A673 (cell line): ENCODE data around the gene NPLOC4. TPM values are rescaled to one million over a fixed set of nuclear protein-coding genes. Genes with fewer than 3 reads are reported as not detected.
A peak's percentile ranks its signal among the peaks of the same experiment; 100 is the strongest.

ENCODE experiments used
- BruUV-seq: library from RNA; stranded (reverse); fragments of 400-500 nt; replicated peaks from 2 replicates; lab custom pipeline; 2021; lab: Mats Ljungman, UMichigan
- CTCF ChIA-PET: fragments of 300-600 bp; sonication (Branson Sonifier 250); formaldehyde crosslinking; loops from one replicate; lab custom pipeline; 2022; ENCODE audit warnings: antibody characterized with exemption; lab: Charles Lee
- POLR2A ChIA-PET: fragments of 300-600 bp; sonication (Branson Sonifier 250); formaldehyde crosslinking; loops from one replicate; lab custom pipeline; 2022; ENCODE audit warnings: antibody characterized with exemption; ENCODE audit not compliant: low non-redundant PET; lab: Charles Lee
- DNase-seq: peaks from one replicate; pipeline ENCODE4 v3.0.0-alpha.2; 2015; ENCODE audit warnings: low spot score
- H3K27ac ChIP-seq: fragments of 200-600 bp; sonication (generic); 2 replicates; pipeline ENCODE4 v1.5.1; 2016; ENCODE audit warnings: mixed run types, low read depth, mild to moderate bottlenecking, mixed read lengths, antibody characterized with exemption, low read length; ENCODE audit not compliant: poor library complexity, severe bottlenecking
- H3K27me3 ChIP-seq: fragments of 200-600 bp; sonication (generic); replicated peaks from 2 replicates; pipeline ENCODE4 v1.6.1; 2017; ENCODE audit warnings: mixed run types, low read depth, mild to moderate bottlenecking, mixed read lengths, antibody characterized with exemption, low read length; ENCODE audit not compliant: insufficient read depth, poor library complexity
- H3K36me3 ChIP-seq: fragments of 200-600 bp; sonication (generic); 2 replicates; pipeline ENCODE4 v1.6.1; 2016; ENCODE audit warnings: mixed run types, mild to moderate bottlenecking, mixed read lengths, antibody characterized with exemption, low read length; ENCODE audit not compliant: insufficient read depth, poor library complexity, severe bottlenecking
- H3K4me1 ChIP-seq: fragments of 200-600 bp; sonication (generic); 2 replicates; pipeline ENCODE4 v1.6.1; 2017; ENCODE audit warnings: mixed run types, mild to moderate bottlenecking, mixed read lengths, antibody characterized with exemption, low read length; ENCODE audit not compliant: insufficient read depth, poor library complexity, severe bottlenecking
- H3K4me3 ChIP-seq: fragments of 200-600 bp; sonication (generic); 2 replicates; pipeline ENCODE4 v1.5.1; 2016; ENCODE audit warnings: low read depth, mixed run types, mild to moderate bottlenecking, mixed read lengths, low read length; ENCODE audit not compliant: poor library complexity, severe bottlenecking
- H3K9me3 ChIP-seq: fragments of 200-600 bp; sonication (generic); 2 replicates; pipeline ENCODE4 v1.6.1; 2016; ENCODE audit warnings: mixed run types, low read depth, mild to moderate bottlenecking, mixed read lengths, antibody characterized with exemption, low read length; ENCODE audit not compliant: poor library complexity, severe bottlenecking
- EZH2 ChIP-seq: fragments of 200-600 bp; sonication (generic); IDR thresholded peaks from 2 replicates; pipeline ENCODE4 v1.6.1; 2017; ENCODE audit warnings: borderline replicate concordance, low read depth, mild to moderate bottlenecking, mixed read lengths, antibody characterized with exemption, low read length; ENCODE audit not compliant: poor library complexity, severe bottlenecking
- intact Hi-C: fragments of 100-400 bp; cut with micrococcal nuclease; formaldehyde crosslinking; loops from one replicate; pipeline ENCODE4 v1.10.0; 2022; ENCODE audit not compliant: unreplicated experiment
- total RNA-seq: library from RNA; stranded (reverse); gene quantifications from 2 replicates; pipeline ENCODE4 v1.2.3, GENCODE V29; 2021
- TF ChIP-seq, protein P1 (sequence below): fragments of 300-800, 200-600 bp; sonication (generic); conservative IDR thresholded peaks from 2 replicates; pipeline ENCODE4 v1.5.1; 2017; ENCODE audit warnings: low read depth, mild to moderate bottlenecking, antibody characterized with exemption, low read length, moderate library complexity, mixed read lengths

Gene NPLOC4
- total RNA-seq, 1 experiment from 2014 or later, result 195 TPM

- Histone ChIP-seq H3K9me3 (no peaks in the 10 kb centered on the region), H3K4me3 (peak overlapping the region; percentile 85), H3K27me3 (no peaks in the 10 kb centered on the region), H3K36me3 (peaks cover 42% of the 10 kb centered on the region), H3K27ac (peak overlapping the region; percentile 96), H3K4me1 (peaks cover 10% of the 10 kb centered on the region)
- CTCF ChIA-PET, result interaction anchor here (1.1 kb wide), 1 partner anchor 14 kb away, joined by 3 read pairs; no protein-coding TSS in a partner anchor
- no TSS peak for BruUV-seq
- TF ChIP-seq, protein P1, sequence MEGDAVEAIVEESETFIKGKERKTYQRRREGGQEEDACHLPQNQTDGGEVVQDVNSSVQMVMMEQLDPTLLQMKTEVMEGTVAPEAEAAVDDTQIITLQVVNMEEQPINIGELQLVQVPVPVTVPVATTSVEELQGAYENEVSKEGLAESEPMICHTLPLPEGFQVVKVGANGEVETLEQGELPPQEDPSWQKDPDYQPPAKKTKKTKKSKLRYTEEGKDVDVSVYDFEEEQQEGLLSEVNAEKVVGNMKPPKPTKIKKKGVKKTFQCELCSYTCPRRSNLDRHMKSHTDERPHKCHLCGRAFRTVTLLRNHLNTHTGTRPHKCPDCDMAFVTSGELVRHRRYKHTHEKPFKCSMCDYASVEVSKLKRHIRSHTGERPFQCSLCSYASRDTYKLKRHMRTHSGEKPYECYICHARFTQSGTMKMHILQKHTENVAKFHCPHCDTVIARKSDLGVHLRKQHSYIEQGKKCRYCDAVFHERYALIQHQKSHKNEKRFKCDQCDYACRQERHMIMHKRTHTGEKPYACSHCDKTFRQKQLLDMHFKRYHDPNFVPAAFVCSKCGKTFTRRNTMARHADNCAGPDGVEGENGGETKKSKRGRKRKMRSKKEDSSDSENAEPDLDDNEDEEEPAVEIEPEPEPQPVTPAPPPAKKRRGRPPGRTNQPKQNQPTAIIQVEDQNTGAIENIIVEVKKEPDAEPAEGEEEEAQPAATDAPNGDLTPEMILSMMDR, result 0 out of 2 replicates have a peak, but pooled peaks have one; percentile 11
- TF ChIP-seq EZH2, result no peak
- POLR2A ChIA-PET, result interaction anchor here (0.7 kb wide), 1 partner anchor 38 kb away, joined by 4 read pairs; no protein-coding TSS in a partner anchor
- DNase-seq, result peak; percentile 95
- intact Hi-C loops, result loop anchor here (5.0 kb wide), 1 partner anchor 36 kb away; no protein-coding TSS in a partner anchor
Observed at GRCh38 chr17:81553018-81553615, 83.8 kb downstream of the NPLOC4 start.

- CTCF ChIA-PET, result interaction anchor here (0.8 to 1.1 kb wide), 2 partner anchors 14 to 49 kb away, joined by 3 read pairs; no protein-coding TSS in a partner anchor
- Histone ChIP-seq H3K9me3 (no peaks in the 10 kb centered on the region), H3K27me3 (no peaks in the 10 kb centered on the region), H3K4me1 (peaks cover 10% of the 10 kb centered on the region), H3K4me3 (peak within 1 kb of the TSS; percentile 85), H3K27ac (peak within 1 kb of the TSS; percentile 96), H3K36me3 (peaks cover 42% of the 10 kb centered on the region)
- no TSS peak for BruUV-seq
- intact Hi-C loops, result loop anchor here (5.0 kb wide), 1 partner anchor 35 kb away; no protein-coding TSS in a partner anchor
- peak; percentile 92 for DNase-seq
- no peak for TF ChIP-seq EZH2
- TF ChIP-seq, protein P1, result no peak
- POLR2A ChIA-PET, result interaction anchor here (0.6 to 0.7 kb wide), 2 partner anchors 37 to 95 kb away, joined by 4 read pairs; no protein-coding TSS in a partner anchor
Observed at GRCh38 chr17:81552244-81553017, 84.5 kb downstream of the NPLOC4 start, which contains the start of gene FAAP100. Gene FAAP100 (minus strand): TSS chr17:81552353. CDS start chr17:81552330, 23 bp downstream.

GRCh38 chr17:81551458-81552243 is 85.3 kb downstream of the NPLOC4 start:
- intact Hi-C loops, result loop anchor here (5.0 kb wide), 1 partner anchor 34 kb away; no protein-coding TSS in a partner anchor
- ChIA-PET CTCF (interaction anchor here (0.8 to 1.1 kb wide), 2 partner anchors 15 to 50 kb away, joined by 3 read pairs; no protein-coding TSS in a partner anchor), POLR2A (interaction anchor here (0.6 kb wide), 1 partner anchor 95 kb away, joined by 4 read pairs; no protein-coding TSS in a partner anchor)
- peak overlapping the region; percentile 96 for H3K27ac ChIP-seq
- no peaks in the 10 kb centered on the region for H3K9me3 ChIP-seq
- DNase-seq, result no peak
- peaks cover 10% of the 10 kb centered on the region for H3K4me1 ChIP-seq
- H3K36me3 ChIP-seq, result peaks cover 42% of the 10 kb centered on the region
- BruUV-seq, result no TSS peak
- no peaks in the 10 kb centered on the region for H3K27me3 ChIP-seq
- TF ChIP-seq EZH2, result no peak
- TF ChIP-seq, protein P1, result no peak
- peak overlapping the region; percentile 85 for H3K4me3 ChIP-seq
